ENCODE results near the gene GMPS. TPM values are rescaled to one million over a fixed set of nuclear protein-coding genes. Genes with fewer than 3 reads are reported as not detected.

The GMPS gene
- total and polyA plus RNA-seq, 2 of the 8 experiments (the other 6 are each of a cell fraction or from before 2014, with no cell fraction given), result 57.7 to 175 TPM

GRCh38 chr3:155938409-155938808 is 68.0 kb downstream of the GMPS start (continued):
- TF ChIP-seq KDM4A (IDR thresholded peaks at IDR 0.05; ENCODE audit: low read depth, low read length, severe bottlenecking) (no peak), SP1 (IDR thresholded peaks at IDR 0.05; ENCODE audit: low read depth, low read length) (no peak), ATF3 (IDR thresholded peaks at IDR 0.05; ENCODE audit: insufficient read depth, low read depth, low read length) (no peak)

Measured in H1 (cell line).